Measurements from ENCODE around the gene SERHL2.
A peak's percentile ranks its signal among the peaks of the same experiment; 100 is the strongest.

Gene SERHL2

DNA sequence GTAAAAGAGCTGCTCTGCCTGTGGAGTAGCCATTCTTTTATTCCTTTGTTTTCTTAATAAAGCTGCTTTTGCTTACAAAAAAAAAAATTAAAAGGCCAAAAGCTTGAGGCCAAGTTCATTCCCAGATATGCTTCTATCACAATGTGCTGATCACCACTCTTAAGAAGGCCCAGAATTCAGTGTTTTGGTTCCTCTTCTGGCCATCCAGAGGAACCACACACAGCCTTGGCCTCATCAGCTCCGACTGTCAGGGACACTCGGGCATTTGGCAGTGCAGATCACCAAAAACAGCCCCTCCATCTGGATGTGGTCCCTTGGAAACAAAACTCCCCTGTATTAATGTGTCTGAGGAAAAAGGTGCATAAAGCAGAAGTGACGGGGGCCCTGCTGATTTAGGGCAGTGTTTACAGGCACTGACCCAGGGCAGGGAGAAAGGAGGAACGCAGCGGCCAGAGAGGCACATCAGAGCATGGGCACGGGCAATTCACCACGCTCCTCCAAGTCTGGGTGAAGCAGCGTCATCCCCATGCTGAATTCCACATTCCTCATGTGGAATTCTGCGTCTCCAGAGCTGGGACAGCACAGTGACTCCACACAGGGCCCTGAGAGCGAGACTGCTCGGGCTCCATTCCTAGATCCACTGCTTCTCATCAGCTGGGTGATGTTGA lies 43.2 kb downstream of the SERHL2 start:
- DNase-seq: no peak
- Histone ChIP-seq H3K9ac (ENCODE audit: low read length) (peak overlapping the region; percentile 30), H3K14ac (ENCODE audit: low read length in 2 of 2) (no peak overlapping the region), H3K9me3 (ENCODE audit: control insufficient read depth, low read length) (no peaks in the 10 kb centered on the region), H2AFZ (ENCODE audit: low read depth, low read length) (no peak overlapping the region), H3K4me1 (ENCODE audit: control insufficient read depth, insufficient read depth, low read depth, low read length) (peaks cover 16% of the 10 kb centered on the region), H4K8ac (ENCODE audit: low read length) (no peak overlapping the region), H3K27ac (ENCODE audit: low read length, poor library complexity, severe bottlenecking) (no peak overlapping the region), H2AK5ac (ENCODE audit: low read length, severe bottlenecking) (no peak overlapping the region), H3K4me2 (ENCODE audit: low read length, poor library complexity, severe bottlenecking) (no peak overlapping the region), H3K36me3 (ENCODE audit: control insufficient read depth in 1 of 2, insufficient read depth in 2 of 2, low read depth in 1 of 2, low read length in 2 of 2) (peaks cover 70 to 85% of the 10 kb centered on the region in 2 experiments), H2BK12ac (ENCODE audit: low read length in 2 of 2) (peak overlapping the region in 1 of 2 experiments; percentile 8), H3K23ac (ENCODE audit: low read length in 2 of 2) (no peak overlapping the region), H3K4ac (ENCODE audit: low read depth in 1 of 2, low read length in 2 of 2) (no peak overlapping the region), H2BK120ac (ENCODE audit: low read depth, low read length) (no peak overlapping the region), H3K79me1 (replicated peaks; ENCODE audit: low read length, poor library complexity, severe bottlenecking) (peaks cover 28% of the 10 kb centered on the region), H4K91ac (ENCODE audit: low read length) (peak overlapping the region; percentile 22), H2BK5ac (ENCODE audit: low read depth, low read length, poor library complexity, severe bottlenecking) (no peak overlapping the region), H3K27me3 (ENCODE audit: control insufficient read depth in 1 of 2, insufficient read depth in 1 of 2, low read length in 2 of 2) (no peaks in the 10 kb centered on the region), H3K18ac (ENCODE audit: low read depth in 1 of 2, low read length in 2 of 2) (no peak overlapping the region), H3K4me3 (ENCODE audit: insufficient read depth in 1 of 2, low read depth in 1 of 2, low read length in 2 of 2) (no peak overlapping the region), H2BK15ac (ENCODE audit: low read depth, poor library complexity, severe bottlenecking) (no peak overlapping the region)
- 98% methylated on average over 11 of the region's 11 CpGs for WGBS

DNA sequence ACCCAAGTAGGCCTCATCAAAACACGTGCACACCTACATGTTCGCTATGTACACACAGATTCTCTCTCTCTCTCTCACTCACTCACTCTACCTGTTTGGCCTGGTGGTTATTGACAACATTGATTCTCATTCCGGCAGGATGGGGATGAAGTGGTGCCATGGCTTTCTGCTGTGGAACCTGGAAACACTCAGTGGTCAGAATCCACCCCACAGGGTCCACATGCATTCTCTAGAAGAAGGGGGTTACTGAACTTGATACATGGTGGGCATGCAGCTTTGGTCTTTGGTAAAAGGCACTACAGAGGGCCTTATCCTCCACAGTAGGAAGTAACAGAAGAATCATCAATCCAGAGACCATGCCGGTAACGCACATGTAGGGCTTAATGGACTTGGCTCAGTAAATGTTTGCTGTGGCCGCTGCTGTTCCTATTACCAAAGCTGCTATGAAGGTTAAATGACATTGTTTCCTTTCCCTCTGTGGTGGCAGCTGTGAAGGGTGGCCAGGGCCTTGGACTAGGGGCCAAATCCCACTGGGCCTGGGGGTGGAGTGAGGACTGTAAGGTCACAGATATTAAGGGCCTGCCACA lies 48.2 kb downstream of the SERHL2 start:
- H3K27ac ChIP-seq (ENCODE audit: low read length, poor library complexity, severe bottlenecking): no peak overlapping the region
- DNase-seq: no peak
- peaks cover 56 to 58% of the 10 kb centered on the region in 2 experiments for H3K36me3 ChIP-seq (ENCODE audit: control insufficient read depth in 1 of 2, insufficient read depth in 2 of 2, low read depth in 1 of 2, low read length in 2 of 2)
- no peak overlapping the region for H2BK120ac ChIP-seq (ENCODE audit: low read depth, low read length)
- peaks cover 33% of the 10 kb centered on the region for H3K4me1 ChIP-seq (ENCODE audit: control insufficient read depth, insufficient read depth, low read depth, low read length)
- H3K4ac ChIP-seq (ENCODE audit: low read depth in 1 of 2, low read length in 2 of 2): no peak overlapping the region
- no peak overlapping the region for H3K18ac ChIP-seq (ENCODE audit: low read depth in 1 of 2, low read length in 2 of 2)
- 99% methylated on average over 5 of the region's 6 CpGs for WGBS
- H2BK15ac ChIP-seq (ENCODE audit: low read depth, poor library complexity, severe bottlenecking): no peak overlapping the region
- H3K27me3 ChIP-seq (ENCODE audit: control insufficient read depth in 1 of 2, insufficient read depth in 1 of 2, low read length in 2 of 2): no peaks in the 10 kb centered on the region
- peak overlapping the region; percentile 8 for H2AK5ac ChIP-seq (ENCODE audit: low read length, severe bottlenecking)
- H3K4me3 ChIP-seq (ENCODE audit: insufficient read depth in 1 of 2, low read depth in 1 of 2, low read length in 2 of 2): no peak overlapping the region
- H2AFZ ChIP-seq (ENCODE audit: low read depth, low read length): no peak overlapping the region
- H3K23ac ChIP-seq (ENCODE audit: low read length in 2 of 2): no peak overlapping the region
- H3K4me2 ChIP-seq (ENCODE audit: low read length, poor library complexity, severe bottlenecking): no peak overlapping the region
- H4K8ac ChIP-seq (ENCODE audit: low read length): no peak overlapping the region
- peaks cover 20% of the 10 kb centered on the region for H3K79me1 ChIP-seq (replicated peaks; ENCODE audit: low read length, poor library complexity, severe bottlenecking)
- no peak overlapping the region for H2BK5ac ChIP-seq (ENCODE audit: low read depth, low read length, poor library complexity, severe bottlenecking)
- no peak overlapping the region for H3K14ac ChIP-seq (ENCODE audit: low read length in 2 of 2)
- H3K9ac ChIP-seq (ENCODE audit: low read length): no peak overlapping the region
- H2BK12ac ChIP-seq (ENCODE audit: low read length in 2 of 2): no peak overlapping the region
- no peak overlapping the region for H4K91ac ChIP-seq (ENCODE audit: low read length)
- no peaks in the 10 kb centered on the region for H3K9me3 ChIP-seq (ENCODE audit: control insufficient read depth, low read length)

DNA sequence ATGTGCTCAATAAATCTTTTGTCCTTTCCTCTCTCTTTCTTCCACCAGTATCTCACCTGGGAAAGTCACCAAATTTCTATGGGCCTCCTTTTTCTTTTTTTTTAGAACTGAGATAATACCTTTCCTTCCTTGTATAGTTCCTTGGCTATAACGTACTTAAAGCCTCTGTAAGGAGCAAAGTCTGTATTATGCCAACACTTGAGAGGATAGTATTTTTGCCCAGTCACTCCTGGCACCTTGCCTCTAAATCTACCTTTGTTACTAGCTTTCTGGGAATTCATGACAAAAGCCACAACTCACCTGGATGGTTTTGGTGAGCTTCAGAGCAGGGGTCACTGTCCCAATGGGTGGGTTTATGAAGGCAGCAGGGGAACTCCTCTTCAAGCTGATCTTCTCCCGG lies 48.7 kb downstream of the SERHL2 start:
- Histone ChIP-seq H2BK5ac (ENCODE audit: low read depth, low read length, poor library complexity, severe bottlenecking) (no peak overlapping the region), H2BK15ac (ENCODE audit: low read depth, poor library complexity, severe bottlenecking) (no peak overlapping the region), H3K18ac (ENCODE audit: low read depth in 1 of 2, low read length in 2 of 2) (no peak overlapping the region), H3K4ac (ENCODE audit: low read depth in 1 of 2, low read length in 2 of 2) (no peak overlapping the region), H4K91ac (ENCODE audit: low read length) (no peak overlapping the region), H2BK120ac (ENCODE audit: low read depth, low read length) (no peak overlapping the region), H3K14ac (ENCODE audit: low read length in 2 of 2) (no peak overlapping the region), H3K4me1 (ENCODE audit: control insufficient read depth, insufficient read depth, low read depth, low read length) (peaks cover 33% of the 10 kb centered on the region), H3K27me3 (ENCODE audit: control insufficient read depth in 1 of 2, insufficient read depth in 1 of 2, low read length in 2 of 2) (no peaks in the 10 kb centered on the region), H3K36me3 (ENCODE audit: control insufficient read depth in 1 of 2, insufficient read depth in 2 of 2, low read depth in 1 of 2, low read length in 2 of 2) (peaks cover 53 to 56% of the 10 kb centered on the region in 2 experiments), H2AFZ (ENCODE audit: low read depth, low read length) (no peak overlapping the region), H3K9me3 (ENCODE audit: control insufficient read depth, low read length) (no peaks in the 10 kb centered on the region), H3K27ac (ENCODE audit: low read length, poor library complexity, severe bottlenecking) (no peak overlapping the region), H3K79me1 (replicated peaks; ENCODE audit: low read length, poor library complexity, severe bottlenecking) (peaks cover 15% of the 10 kb centered on the region), H3K4me3 (ENCODE audit: insufficient read depth in 1 of 2, low read depth in 1 of 2, low read length in 2 of 2) (no peak overlapping the region), H2AK5ac (ENCODE audit: low read length, severe bottlenecking) (no peak overlapping the region), H2BK12ac (ENCODE audit: low read length in 2 of 2) (no peak overlapping the region), H3K23ac (ENCODE audit: low read length in 2 of 2) (no peak overlapping the region), H3K9ac (ENCODE audit: low read length) (no peak overlapping the region), H3K4me2 (ENCODE audit: low read length, poor library complexity, severe bottlenecking) (no peak overlapping the region), H4K8ac (ENCODE audit: low read length) (no peak overlapping the region)
- no peak for DNase-seq
- whole genome bisulfite sequencing: 100% methylated on average over 2 of the region's 2 CpGs

DNA sequence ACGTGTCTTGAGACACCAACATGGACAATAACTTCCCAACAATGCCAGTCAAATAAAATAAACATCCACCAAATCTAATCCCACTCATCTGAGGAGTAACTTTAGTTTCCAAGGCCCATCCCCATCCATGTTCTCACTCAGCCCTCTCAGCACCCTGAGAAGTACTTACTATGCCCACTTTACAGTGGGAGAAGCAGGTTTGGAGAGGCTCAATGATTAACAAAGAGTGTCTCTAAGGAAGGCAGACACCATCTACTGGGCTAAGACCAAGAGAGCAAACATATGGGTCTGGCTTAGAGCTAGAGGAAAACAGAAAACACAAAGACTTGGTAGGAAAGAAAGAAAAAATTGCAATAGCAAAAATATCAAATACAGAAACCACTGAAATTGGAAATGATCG lies 49.7 kb downstream of the SERHL2 start:
- Histone ChIP-seq H2BK15ac (ENCODE audit: low read depth, poor library complexity, severe bottlenecking) (no peak overlapping the region), H3K4ac (ENCODE audit: low read depth in 1 of 2, low read length in 2 of 2) (no peak overlapping the region), H3K23ac (ENCODE audit: low read length in 2 of 2) (no peak overlapping the region), H3K79me1 (replicated peaks; ENCODE audit: low read length, poor library complexity, severe bottlenecking) (peaks cover 15% of the 10 kb centered on the region), H2AK5ac (ENCODE audit: low read length, severe bottlenecking) (peak overlapping the region; percentile 18), H4K8ac (ENCODE audit: low read length) (no peak overlapping the region), H3K4me3 (ENCODE audit: insufficient read depth in 1 of 2, low read depth in 1 of 2, low read length in 2 of 2) (no peak overlapping the region), H4K91ac (ENCODE audit: low read length) (no peak overlapping the region), H3K9ac (ENCODE audit: low read length) (no peak overlapping the region), H2BK120ac (ENCODE audit: low read depth, low read length) (no peak overlapping the region), H3K27ac (ENCODE audit: low read length, poor library complexity, severe bottlenecking) (peak overlapping the region; percentile 74), H3K36me3 (ENCODE audit: control insufficient read depth in 1 of 2, insufficient read depth in 2 of 2, low read depth in 1 of 2, low read length in 2 of 2) (peaks cover 49 to 51% of the 10 kb centered on the region in 2 experiments), H3K4me1 (ENCODE audit: control insufficient read depth, insufficient read depth, low read depth, low read length) (peaks cover 37% of the 10 kb centered on the region), H3K18ac (ENCODE audit: low read depth in 1 of 2, low read length in 2 of 2) (no peak overlapping the region), H2BK5ac (ENCODE audit: low read depth, low read length, poor library complexity, severe bottlenecking) (no peak overlapping the region), H2BK12ac (ENCODE audit: low read length in 2 of 2) (no peak overlapping the region), H2AFZ (ENCODE audit: low read depth, low read length) (no peak overlapping the region), H3K4me2 (ENCODE audit: low read length, poor library complexity, severe bottlenecking) (no peak overlapping the region), H3K14ac (ENCODE audit: low read length in 2 of 2) (no peak overlapping the region), H3K9me3 (ENCODE audit: control insufficient read depth, low read length) (no peaks in the 10 kb centered on the region), H3K27me3 (ENCODE audit: control insufficient read depth in 1 of 2, insufficient read depth in 1 of 2, low read length in 2 of 2) (no peaks in the 10 kb centered on the region)
- whole genome bisulfite sequencing: 93% methylated on average over 1 of the region's 2 CpGs
- DNase-seq: no peak

Measured in mesenchymal stem cell (in vitro differentiated cells and primary cell).